ENCODE data around the gene USP7. TPM values are rescaled to one million over a fixed set of nuclear protein-coding genes. Genes with fewer than 3 reads are reported as not detected.
A peak's percentile ranks its signal among the peaks of the same experiment; 100 is the strongest.

Gene USP7
- total and polyA plus RNA-seq, 10 of the 15 experiments (the other 5 are each of a cell fraction or from before 2014, with no cell fraction given) = 16.2 to 133 (median 60.5) TPM

DNA sequence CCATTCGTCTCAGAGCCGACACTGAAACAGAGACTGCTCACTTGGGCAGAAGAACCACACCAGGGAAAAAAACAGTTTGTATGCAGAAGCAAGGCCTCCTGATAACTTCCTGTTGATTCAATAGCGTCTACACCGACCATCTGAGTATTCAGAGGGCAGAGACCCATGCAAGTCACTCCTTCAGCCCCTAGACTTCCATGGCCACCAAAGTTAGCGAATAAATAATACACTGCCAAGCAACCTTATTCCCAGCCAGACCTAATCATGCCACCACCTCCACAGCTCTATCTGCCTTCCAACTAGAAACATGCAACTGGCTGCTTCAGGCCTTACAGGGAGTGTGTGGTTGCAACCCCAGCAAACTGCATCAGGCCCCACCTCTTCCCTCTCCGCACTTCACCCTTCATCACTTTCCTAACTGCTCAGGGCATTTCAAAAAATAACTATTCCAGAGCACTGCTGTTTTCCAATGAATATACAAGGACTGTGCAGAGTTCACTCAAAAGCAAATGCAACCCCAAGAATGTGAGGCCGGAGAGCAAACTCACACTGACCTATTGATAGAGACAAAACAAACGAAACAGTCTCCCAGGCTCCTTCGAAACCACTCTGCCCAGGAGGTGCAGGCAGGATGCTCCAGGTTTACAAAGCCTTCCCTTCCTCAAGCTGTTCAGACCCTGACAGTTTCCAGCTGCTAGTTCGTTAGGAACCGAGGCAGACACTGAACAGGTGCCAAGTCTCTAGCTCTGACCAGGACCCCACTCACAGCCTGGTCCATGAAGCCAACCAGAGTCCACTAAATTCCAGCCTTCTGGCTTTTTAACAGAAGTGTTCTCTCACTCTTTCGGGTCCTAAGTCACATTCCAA, 3.6 kb downstream of the USP7 start (continued):
- TF ChIP-seq KLF5 (IDR thresholded peaks at IDR 0.05; ENCODE audit: partially characterized antibody) (no peak), FOXK2 (IDR thresholded peaks at IDR 0.05) (0 out of 2 replicates have a peak, but pooled peaks have one; percentile 9), FOXM1 (IDR thresholded peaks at IDR 0.05; ENCODE audit: low read depth, low read length) (no peak)

GRCh38 chr16:8958344-8959167, 5.2 kb downstream of the USP7 start:
- SMC1A ChIA-PET (ENCODE audit: uncharacterized antibody, unreplicated experiment) = interaction anchor here (1.0 to 4.6 kb wide), 5 partner anchors 11 to 50 kb away, joined by 3 to 52 read pairs (median 4); no protein-coding TSS in a partner anchor
- peak overlapping the region; percentile 49 for H3K9ac ChIP-seq (ENCODE audit: control insufficient read depth, insufficient read depth, low read length)
- RAD21 ChIA-PET (ENCODE audit: unreplicated experiment) = interaction anchor here (0.9 to 3.7 kb wide), 4 partner anchors 8 to 22 kb away, joined by 4 to 21 read pairs (median 12); no protein-coding TSS in a partner anchor
- H2AFZ ChIP-seq (ENCODE audit: control insufficient read depth, low read depth, low read length) = no peak overlapping the region
- CTCF ChIA-PET = interaction anchor here (1.1 to 4.4 kb wide), 5 partner anchors 10 to 176 kb away, joined by 3 to 31 read pairs (median 6); no protein-coding TSS in a partner anchor
- intact Hi-C loops (cut with micrococcal nuclease; ENCODE audit: unreplicated experiment) (loop anchor here (1.0 kb wide), 1 partner anchor 7 kb away; no protein-coding TSS in a partner anchor), in situ Hi-C loops (cut with MboI) (no loop called here)
- H3K36me3 ChIP-seq (ENCODE audit: control insufficient read depth in 2 of 2, insufficient read depth in 2 of 2, low read length in 1 of 2) = no peaks in the 10 kb centered on the region
- POLR2A ChIA-PET = interaction anchor here (1.7 to 1.9 kb wide), 4 partner anchors 9 to 50 kb away, joined by 4 to 6 read pairs (median 6); no protein-coding TSS in a partner anchor
- DNase-seq (ENCODE audit: low read depth, low spot score) = no peak
- peaks cover 39% of the 10 kb centered on the region for H3K4me1 ChIP-seq (ENCODE audit: control insufficient read depth, insufficient read depth, low read length)
- no TSS peak for BruUV-seq (replicated peaks)
- peaks cover 92% of the 10 kb centered on the region for H3K79me2 ChIP-seq (ENCODE audit: control insufficient read depth, insufficient read depth, low read length)
- H3K4me3 ChIP-seq = peak overlapping the region; percentile 80
- WGBS (ENCODE audit: insufficient coverage, insufficient replicate concordance, low lambda C conversion rate, missing lambda C conversion rate) = 57% methylated on average over 14 of the region's 14 CpGs
- FAIRE-seq = no peak
- H4K20me1 ChIP-seq (ENCODE audit: control insufficient read depth, insufficient read depth) = peaks cover 34% of the 10 kb centered on the region
- H3K4me2 ChIP-seq (ENCODE audit: control insufficient read depth, insufficient read depth) = peak overlapping the region; percentile 89
- peak; percentile 37 for ATAC-seq
- no peaks in the 10 kb centered on the region for H3K27me3 ChIP-seq (replicated peaks in 1 of 2; ENCODE audit: control insufficient read depth in 2 of 2, insufficient read depth in 2 of 2, low read length in 1 of 2)
- H3K27ac ChIP-seq (ENCODE audit: control insufficient read depth, insufficient read depth) = peak overlapping the region; percentile 41
- H3K9me3 ChIP-seq (replicated peaks; ENCODE audit: control insufficient read depth, insufficient read depth, low read length) = no peaks in the 10 kb centered on the region
- TF ChIP-seq POLR2AphosphoS5 (IDR thresholded peaks at IDR 0.05; ENCODE audit: low read length) (peak; percentile 39; the same call in 1 of the 2 replicates), TCF12 (IDR thresholded peaks at IDR 0.05; ENCODE audit: low read depth, low read length) (0 out of 2 replicates have a peak, but pooled peaks have one; percentile 3), HCFC1 (IDR thresholded peaks at IDR 0.05; ENCODE audit: low read length) (no peak), EED (IDR thresholded peaks at IDR 0.05; ENCODE audit: low read depth) (peak; percentile 53; the same call in 1 of the 2 replicates), SPI1 (IDR thresholded peaks at IDR 0.05; ENCODE audit: borderline replicate concordance, insufficient read depth, low read depth, low read length) (peak; percentile 43; the same call in 1 of the 2 replicates), IKZF1 (conservative IDR thresholded peaks at IDR 0.05) (0 out of 2 replicates have a peak, but pooled peaks have one; percentile 20), MXI1 (IDR thresholded peaks at IDR 0.05; ENCODE audit: low read depth, low read length) (0 out of 2 replicates have a peak, but pooled peaks have one; percentile 23)
- TF ChIP-seq, protein P1, sequence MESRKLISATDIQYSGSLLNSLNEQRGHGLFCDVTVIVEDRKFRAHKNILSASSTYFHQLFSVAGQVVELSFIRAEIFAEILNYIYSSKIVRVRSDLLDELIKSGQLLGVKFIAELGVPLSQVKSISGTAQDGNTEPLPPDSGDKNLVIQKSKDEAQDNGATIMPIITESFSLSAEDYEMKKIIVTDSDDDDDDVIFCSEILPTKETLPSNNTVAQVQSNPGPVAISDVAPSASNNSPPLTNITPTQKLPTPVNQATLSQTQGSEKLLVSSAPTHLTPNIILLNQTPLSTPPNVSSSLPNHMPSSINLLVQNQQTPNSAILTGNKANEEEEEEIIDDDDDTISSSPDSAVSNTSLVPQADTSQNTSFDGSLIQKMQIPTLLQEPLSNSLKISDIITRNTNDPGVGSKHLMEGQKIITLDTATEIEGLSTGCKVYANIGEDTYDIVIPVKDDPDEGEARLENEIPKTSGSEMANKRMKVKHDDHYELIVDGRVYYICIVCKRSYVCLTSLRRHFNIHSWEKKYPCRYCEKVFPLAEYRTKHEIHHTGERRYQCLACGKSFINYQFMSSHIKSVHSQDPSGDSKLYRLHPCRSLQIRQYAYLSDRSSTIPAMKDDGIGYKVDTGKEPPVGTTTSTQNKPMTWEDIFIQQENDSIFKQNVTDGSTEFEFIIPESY (IDR thresholded peaks at IDR 0.05) = no peak
- TF ChIP-seq, protein P2, sequence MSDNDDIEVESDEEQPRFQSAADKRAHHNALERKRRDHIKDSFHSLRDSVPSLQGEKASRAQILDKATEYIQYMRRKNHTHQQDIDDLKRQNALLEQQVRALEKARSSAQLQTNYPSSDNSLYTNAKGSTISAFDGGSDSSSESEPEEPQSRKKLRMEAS (IDR thresholded peaks at IDR 0.05; ENCODE audit: low read depth, low read length) = no peak
- TF ChIP-seq, protein P3, sequence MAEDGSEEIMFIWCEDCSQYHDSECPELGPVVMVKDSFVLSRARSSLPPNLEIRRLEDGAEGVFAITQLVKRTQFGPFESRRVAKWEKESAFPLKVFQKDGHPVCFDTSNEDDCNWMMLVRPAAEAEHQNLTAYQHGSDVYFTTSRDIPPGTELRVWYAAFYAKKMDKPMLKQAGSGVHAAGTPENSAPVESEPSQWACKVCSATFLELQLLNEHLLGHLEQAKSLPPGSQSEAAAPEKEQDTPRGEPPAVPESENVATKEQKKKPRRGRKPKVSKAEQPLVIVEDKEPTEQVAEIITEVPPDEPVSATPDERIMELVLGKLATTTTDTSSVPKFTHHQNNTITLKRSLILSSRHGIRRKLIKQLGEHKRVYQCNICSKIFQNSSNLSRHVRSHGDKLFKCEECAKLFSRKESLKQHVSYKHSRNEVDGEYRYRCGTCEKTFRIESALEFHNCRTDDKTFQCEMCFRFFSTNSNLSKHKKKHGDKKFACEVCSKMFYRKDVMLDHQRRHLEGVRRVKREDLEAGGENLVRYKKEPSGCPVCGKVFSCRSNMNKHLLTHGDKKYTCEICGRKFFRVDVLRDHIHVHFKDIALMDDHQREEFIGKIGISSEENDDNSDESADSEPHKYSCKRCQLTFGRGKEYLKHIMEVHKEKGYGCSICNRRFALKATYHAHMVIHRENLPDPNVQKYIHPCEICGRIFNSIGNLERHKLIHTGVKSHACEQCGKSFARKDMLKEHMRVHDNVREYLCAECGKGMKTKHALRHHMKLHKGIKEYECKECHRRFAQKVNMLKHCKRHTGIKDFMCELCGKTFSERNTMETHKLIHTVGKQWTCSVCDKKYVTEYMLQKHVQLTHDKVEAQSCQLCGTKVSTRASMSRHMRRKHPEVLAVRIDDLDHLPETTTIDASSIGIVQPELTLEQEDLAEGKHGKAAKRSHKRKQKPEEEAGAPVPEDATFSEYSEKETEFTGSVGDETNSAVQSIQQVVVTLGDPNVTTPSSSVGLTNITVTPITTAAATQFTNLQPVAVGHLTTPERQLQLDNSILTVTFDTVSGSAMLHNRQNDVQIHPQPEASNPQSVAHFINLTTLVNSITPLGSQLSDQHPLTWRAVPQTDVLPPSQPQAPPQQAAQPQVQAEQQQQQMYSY (CRISPR knock-in tag; IDR thresholded peaks at IDR 0.05) = no peak

All from GM12878 (cell line).